IMR-90 (cell line): ENCODE data around the gene TMEM117.

ENCODE experiments used
- BHLHE40 ChIP-seq: fragments of 150-350 bp; IDR thresholded peaks from 2 replicates; pipeline ENCODE4 v1.6.1; 2016; ENCODE audit warnings: mild to moderate bottlenecking, low read depth, low read length
- CEBPB ChIP-seq: IDR thresholded peaks from 2 replicates; pipeline ENCODE4 v1.6.1; 2012; ENCODE audit warnings: low read depth, low read length, improper control_type of control experiment
- CTCF ChIP-seq: conservative IDR thresholded peaks from 2 replicates; pipeline ENCODE4 v1.5.1; 2012; ENCODE audit warnings: mild to moderate bottlenecking, low read depth, low read length, improper control_type of control experiment
- ELK1 ChIP-seq: fragments of 150-350 bp; IDR thresholded peaks from 2 replicates; pipeline ENCODE4 v1.6.1; 2016; ENCODE audit warnings: low read depth, mild to moderate bottlenecking, low read length, moderate library complexity, borderline replicate concordance
- MAFK ChIP-seq: IDR thresholded peaks from 2 replicates; pipeline ENCODE4 v1.6.1; 2012; ENCODE audit warnings: low read depth, low read length, improper control_type of control experiment
- MAZ ChIP-seq: IDR thresholded peaks from 2 replicates; pipeline ENCODE4 v1.6.1; 2012; ENCODE audit warnings: low read depth, mild to moderate bottlenecking, low read length, improper control_type of control experiment, moderate library complexity, borderline replicate concordance
- MXI1 ChIP-seq: IDR thresholded peaks from 2 replicates; pipeline ENCODE4 v1.6.1; 2012; ENCODE audit warnings: low read depth, mild to moderate bottlenecking, low read length, moderate library complexity, borderline replicate concordance
- NFE2L2 ChIP-seq: fragments of 150-350 bp; IDR thresholded peaks from 2 replicates; pipeline ENCODE4 v1.6.1; 2016; ENCODE audit warnings: low read depth, mild to moderate bottlenecking, low read length
- POLR2A ChIP-seq: IDR thresholded peaks from 2 replicates; pipeline ENCODE4 v1.6.1; 2012; ENCODE audit warnings: mild to moderate bottlenecking, low read depth, low read length
- RCOR1 ChIP-seq: IDR thresholded peaks from 2 replicates; pipeline ENCODE4 v1.6.1; 2012; ENCODE audit warnings: mild to moderate bottlenecking, low read length, improper control_type of control experiment; ENCODE audit not compliant: insufficient replicate concordance
- RFX5 ChIP-seq: IDR thresholded peaks from 2 replicates; pipeline ENCODE4 v1.8.0; 2012; ENCODE audit warnings: low read depth, mild to moderate bottlenecking, low read length, moderate library complexity

- TF ChIP-seq CTCF (no peak), CEBPB (no peak), MXI1 (no peak), POLR2A (no peak), BHLHE40 (no peak), ELK1 (no peak), RCOR1 (no peak), MAZ (no peak), NFE2L2 (no peak), MAFK (no peak), RFX5 (no peak)
These were observed 319.5 kb downstream of the TMEM117 start for GRCh38 chr12:44155358-44155757.
